ENCODE results near the gene ACTR3. TPM values are rescaled to one million over a fixed set of nuclear protein-coding genes. Genes with fewer than 3 reads are reported as not detected.

The ACTR3 gene
- total and polyA plus RNA-seq, 2 of the 8 experiments (the other 6 are each of a cell fraction or from before 2014, with no cell fraction given): 51.7 to 184 TPM

DNA sequence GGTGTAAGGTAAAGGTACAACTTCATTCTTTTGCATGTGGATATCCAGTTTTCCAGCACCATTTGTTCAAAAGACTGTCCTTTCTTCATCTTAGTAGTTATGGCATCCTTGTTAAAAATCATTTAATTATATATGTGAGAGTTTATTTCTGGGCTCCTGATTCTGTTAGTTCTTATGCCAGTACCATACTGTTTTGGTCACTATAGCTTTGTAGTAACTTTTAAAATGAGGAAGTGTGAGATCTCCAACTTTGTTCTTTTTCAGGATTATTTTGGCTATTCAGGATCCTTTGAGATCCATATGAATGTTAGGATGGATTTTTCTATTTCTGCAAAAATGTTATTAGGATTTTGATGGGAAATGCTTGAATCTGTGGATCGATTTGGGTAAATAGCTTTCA lies 16.8 kb downstream of the ACTR3 start:
- no peak overlapping the region for H3K18ac ChIP-seq (ENCODE audit: extremely low read depth, low read length)
- H3K36me3 ChIP-seq (ENCODE audit: control insufficient read depth in 2 of 4, insufficient read depth in 4 of 4, low read length in 3 of 4): no peaks in the 10 kb centered on the region
- no peak overlapping the region for H2BK12ac ChIP-seq (ENCODE audit: low read depth, low read length)
- H3K14ac ChIP-seq (ENCODE audit: insufficient read length): no peak overlapping the region
- H3K56ac ChIP-seq (replicated peaks; ENCODE audit: insufficient read length, low read depth, low read length): no peak overlapping the region
- peaks cover 0 to 7% of the 10 kb centered on the region in 2 experiments for H4K20me1 ChIP-seq (replicated peaks in 1 of 2; ENCODE audit: control insufficient read depth in 1 of 2, insufficient read depth in 2 of 2, low read length in 2 of 2)
- no peak overlapping the region for H3K4me2 ChIP-seq (ENCODE audit: insufficient read depth in 1 of 2, low read depth in 2 of 2, low read length in 2 of 2)
- no peak overlapping the region for H2BK120ac ChIP-seq (replicated peaks; ENCODE audit: low read depth, low read length)
- no peaks in the 10 kb centered on the region; a peak in 2 of 7 replicates for H3K4me1 ChIP-seq (replicated peaks in 1 of 4; ENCODE audit: control insufficient read depth in 3 of 4, insufficient read depth in 4 of 4, low read length in 3 of 4)
- no peaks in the 10 kb centered on the region for H3K27me3 ChIP-seq (replicated peaks in 1 of 4; ENCODE audit: control insufficient read depth in 3 of 4, extremely low read depth in 1 of 4, insufficient read depth in 3 of 4, low read length in 3 of 4)
- H3K23me2 ChIP-seq (ENCODE audit: low read depth, low read length): no peaks in the 10 kb centered on the region
- no peaks in the 10 kb centered on the region for H3K9me3 ChIP-seq (ENCODE audit: insufficient read depth in 2 of 2, low read depth in 1 of 2, low read length in 1 of 2)
- H3K9ac ChIP-seq (replicated peaks in 1 of 4; ENCODE audit: extremely low read depth in 1 of 4, low read depth in 3 of 4, low read length in 3 of 4): no peak overlapping the region
- H3K79me2 ChIP-seq (ENCODE audit: control insufficient read depth in 1 of 2, insufficient read depth in 2 of 2, low read length in 2 of 2): peaks cover 8 to 99% of the 10 kb centered on the region in 2 experiments
- ChIA-PET CTCF (ENCODE audit: partially characterized antibody) (no interaction called here), POLR2A (ENCODE audit: partially characterized antibody) (interaction anchor here (1.0 to 1.2 kb wide), 3 partner anchors 13 to 90 kb away, joined by 3 to 4 read pairs (median 3); partner anchors contain the start of gene ACTR3)
- DNase-seq (ENCODE audit: low read depth in 1 of 2, low spot score in 2 of 2): no peak
- no peak overlapping the region for H2AK5ac ChIP-seq (ENCODE audit: low read depth, low read length)
- no peak overlapping the region for H2BK5ac ChIP-seq (ENCODE audit: low read depth, low read length)
- H3K79me1 ChIP-seq (ENCODE audit: low read depth, low read length): no peaks in the 10 kb centered on the region; the same call in 1 of the 2 replicates
- no peak overlapping the region for H2AFZ ChIP-seq (ENCODE audit: low read length)
- no peak overlapping the region for H3K4me3 ChIP-seq (ENCODE audit: extremely low read depth in 1 of 4, insufficient read depth in 2 of 4, low read depth in 3 of 4, low read length in 4 of 4)
- no peak overlapping the region for H4K91ac ChIP-seq (replicated peaks; ENCODE audit: insufficient read length, low read length)
- no peak overlapping the region for H4K8ac ChIP-seq (ENCODE audit: extremely low read depth, insufficient read depth, low read length)
- no peak overlapping the region for H2BK15ac ChIP-seq (ENCODE audit: low read length)
- no peak overlapping the region for H2BK20ac ChIP-seq (ENCODE audit: low read length)
- no peak overlapping the region for H3K23ac ChIP-seq (ENCODE audit: insufficient read length)
- H3K4ac ChIP-seq (replicated peaks; ENCODE audit: insufficient read length, low read depth, low read length): no peak overlapping the region
- H4K5ac ChIP-seq (ENCODE audit: insufficient read length, low read depth, low read length): no peak overlapping the region
- FAIRE-seq: no peak
- H3K27ac ChIP-seq (ENCODE audit: low read depth, low read length): no peak overlapping the region
- WGBS, 2 experiments (ENCODE audit: extremely low coverage in 1 of 2, insufficient coverage in 1 of 2, insufficient read length in 1 of 2, insufficient replicate concordance in 2 of 2, low coverage in 1 of 2, low lambda C conversion rate in 2 of 2, missing lambda C conversion rate in 1 of 2): 92% methylated on average over 1 of the region's 1 CpG; no CpG with 5 or more reads in 1 of the 2 experiments
- TF ChIP-seq NANOG (IDR thresholded peaks at IDR 0.05; ENCODE audit: insufficient read depth, low read depth, low read length, poor library complexity, severe bottlenecking) (no peak), TBP (IDR thresholded peaks at IDR 0.05; ENCODE audit: low read depth, low read length) (no peak), CREB1 (IDR thresholded peaks at IDR 0.05) (no peak), CEBPB (IDR thresholded peaks at IDR 0.05; ENCODE audit: low read depth, low read length) (no peak), MAFK (IDR thresholded peaks at IDR 0.05; ENCODE audit: low read depth, low read length) (no peak), RNF2 (IDR thresholded peaks at IDR 0.05; ENCODE audit: borderline replicate concordance, low read depth, low read length, missing control alignments, poor library complexity, severe bottlenecking) (no peak), JUND (IDR thresholded peaks at IDR 0.05; ENCODE audit: low read length) (no peak), SP1 (IDR thresholded peaks at IDR 0.05; ENCODE audit: low read depth, low read length) (no peak), SIN3A (conservative IDR thresholded peaks at IDR 0.05 in 1 of 2, IDR thresholded peaks at IDR 0.05 in 1 of 2; ENCODE audit: low read depth in 1 of 2, low read length in 2 of 2) (no peak), CBX8 (IDR thresholded peaks at IDR 0.05; ENCODE audit: borderline replicate concordance, low read depth, low read length) (no peak), KDM1A (IDR thresholded peaks at IDR 0.05; ENCODE audit: borderline replicate concordance, low read length) (no peak), CTBP2 (IDR thresholded peaks at IDR 0.05; ENCODE audit: borderline replicate concordance, insufficient read depth, insufficient read length, low read length) (no peak), BACH1 (IDR thresholded peaks at IDR 0.05; ENCODE audit: low read length) (no peak), TAF7 (optimal IDR thresholded peaks at IDR 0.05; ENCODE audit: borderline replicate concordance, low read depth, low read length) (no peak)
